H9 (cell line): ENCODE data around the gene LINC00632. TPM values are rescaled to one million over a fixed set of nuclear protein-coding genes. Genes with fewer than 3 reads are reported as not detected.

Experiments
- DNase-seq: peaks from one replicate; pipeline ENCODE4 v3.0.0-alpha.2; 2017
- H2AFZ ChIP-seq: one replicate; pipeline ENCODE4 v1.6.1; 2013; ENCODE audit warnings: mild to moderate bottlenecking, low read length, control low read depth, moderate library complexity
- H2AK5ac ChIP-seq: 2 replicates; pipeline ENCODE4 v1.6.1; 2013; ENCODE audit warnings: low read length, control low read depth, mixed read lengths; ENCODE audit not compliant: insufficient read length
- H2BK120ac ChIP-seq: one replicate; pipeline ENCODE4 v1.6.1; 2013; ENCODE audit warnings: low read depth, mild to moderate bottlenecking, low read length, control low read depth, inconsistent platforms; ENCODE audit not compliant: poor library complexity, severe bottlenecking
- H2BK12ac ChIP-seq: 2 replicates; pipeline ENCODE4 v1.6.1; 2013; ENCODE audit warnings: low read length, control low read depth, mixed read lengths, low read depth; ENCODE audit not compliant: insufficient read length
- H2BK15ac ChIP-seq: 2 replicates; pipeline ENCODE4 v1.6.1; 2013; ENCODE audit warnings: low read depth, low read length, control low read depth
- H2BK20ac ChIP-seq: one replicate; pipeline ENCODE4 v1.6.1; 2013; ENCODE audit warnings: low read depth, mild to moderate bottlenecking, low read length, control low read depth, inconsistent platforms; ENCODE audit not compliant: poor library complexity, severe bottlenecking
- H2BK5ac ChIP-seq: 2 replicates; pipeline ENCODE4 v1.6.1; 2013; ENCODE audit warnings: low read length, control low read depth, mixed read lengths; ENCODE audit not compliant: insufficient read length
- H3K14ac ChIP-seq: 2 replicates; pipeline ENCODE4 v1.6.1; 2013; ENCODE audit warnings: low read length, control low read depth; ENCODE audit not compliant: insufficient read depth
- H3K18ac ChIP-seq: 2 replicates; pipeline ENCODE4 v1.6.1; 2013; ENCODE audit warnings: low read depth, mild to moderate bottlenecking, mixed read lengths, low read length, control low read depth; ENCODE audit not compliant: insufficient read length
- H3K23ac ChIP-seq: 2 replicates; pipeline ENCODE4 v1.6.1; 2013; ENCODE audit warnings: low read length, control low read depth, mixed read lengths, low read depth; ENCODE audit not compliant: insufficient read length
- H3K23me2 ChIP-seq: 2 replicates; pipeline ENCODE4 v1.6.1; 2013; ENCODE audit warnings: low read depth, mild to moderate bottlenecking, mixed read lengths, low read length, control low read depth; ENCODE audit not compliant: insufficient read length, poor library complexity, severe bottlenecking
- H3K27ac ChIP-seq: 2 replicates; pipeline ENCODE4 v1.5.1; 2013; ENCODE audit warnings: low read length, control low read depth, mixed read lengths, low read depth; ENCODE audit not compliant: insufficient read length
- H3K27me3 ChIP-seq: 2 replicates; pipeline ENCODE4 v1.6.1; 2013; ENCODE audit warnings: low read length, control low read depth, inconsistent platforms; ENCODE audit not compliant: insufficient read depth
- H3K4ac ChIP-seq: 2 replicates; pipeline ENCODE4 v1.6.1; 2013; ENCODE audit warnings: low read depth, mild to moderate bottlenecking, control low read depth, inconsistent platforms, low read length, moderate library complexity
- H3K4me1 ChIP-seq: 2 replicates; pipeline ENCODE4 v1.6.1; 2013; ENCODE audit warnings: low read length, control low read depth, inconsistent platforms; ENCODE audit not compliant: insufficient read depth
- H3K4me2 ChIP-seq: 2 replicates; pipeline ENCODE4 v1.6.1; 2013; ENCODE audit warnings: low read length, control low read depth, mixed read lengths; ENCODE audit not compliant: insufficient read length, insufficient read depth
- H3K56ac ChIP-seq: 2 replicates; pipeline ENCODE4 v1.6.1; 2013; ENCODE audit warnings: low read depth, mild to moderate bottlenecking, mixed read lengths, low read length, control low read depth; ENCODE audit not compliant: insufficient read length
- H3K79me1 ChIP-seq: 2 replicates; pipeline ENCODE4 v1.6.1; 2013; ENCODE audit warnings: low read depth, mild to moderate bottlenecking, moderate library complexity, low read length, control low read depth, inconsistent platforms; ENCODE audit not compliant: insufficient read depth, poor library complexity, severe bottlenecking
- H3K79me2 ChIP-seq: 2 replicates; pipeline ENCODE4 v1.6.1; 2013; ENCODE audit warnings: low read length, control low read depth, inconsistent platforms; ENCODE audit not compliant: insufficient read depth
- H3K9ac ChIP-seq: 2 replicates; pipeline ENCODE4 v1.6.1; 2013; ENCODE audit warnings: low read length, control low read depth, mixed read lengths; ENCODE audit not compliant: insufficient read length; ENCODE audit errors: extremely low read depth
- H3K9me3 ChIP-seq: one replicate; pipeline ENCODE4 v1.6.1; 2013; ENCODE audit warnings: low read depth, low read length, inconsistent platforms; ENCODE audit not compliant: control insufficient read depth
- H3T11ph ChIP-seq: one replicate; pipeline ENCODE4 v1.6.1; 2013; ENCODE audit warnings: mild to moderate bottlenecking, low read length, control low read depth, inconsistent platforms
- H4K20me1 ChIP-seq: one replicate; pipeline ENCODE4 v1.6.1; 2013; ENCODE audit not compliant: control insufficient read depth, insufficient read length, insufficient read depth
- H4K5ac ChIP-seq: 2 replicates; pipeline ENCODE4 v1.6.1; 2013; ENCODE audit warnings: low read depth, mild to moderate bottlenecking, mixed read lengths, low read length, control low read depth; ENCODE audit not compliant: insufficient read length
- H4K8ac ChIP-seq: replicated peaks from 2 replicates; pipeline ENCODE4 v1.6.1; 2013; ENCODE audit warnings: low read length, control low read depth, mixed read lengths, low read depth; ENCODE audit not compliant: insufficient read length
- H4K91ac ChIP-seq: 2 replicates; pipeline ENCODE4 v1.6.1; 2013; ENCODE audit warnings: low read depth, mild to moderate bottlenecking, moderate library complexity, mixed read lengths, low read length, control low read depth; ENCODE audit not compliant: insufficient read length
- H3K27ac Mint-ChIP-seq, 3 experiments: 2 replicates in 2 of 3; 3 replicates in 1 of 3; pipeline ENCODE4 v1.8.0; 2020 to 2021; ENCODE audit warnings: mixed read lengths in 3 of 3, mild to moderate bottlenecking in 1 of 3, moderate library complexity in 1 of 3
- H3K27me3 Mint-ChIP-seq: 2 replicates; pipeline ENCODE4 v1.8.0; 2021; ENCODE audit warnings: low read depth, mild to moderate bottlenecking, moderate library complexity, mixed read lengths
- H3K36me3 Mint-ChIP-seq, 3 experiments: 2 replicates in 2 of 3; 3 replicates in 1 of 3; pipeline ENCODE4 v1.8.0; 2020 to 2021; ENCODE audit warnings: low read depth in 3 of 3, mixed read lengths in 3 of 3; ENCODE audit not compliant: insufficient read depth in 1 of 3
- H3K4me1 Mint-ChIP-seq, 2 experiments: 2 replicates each; pipeline ENCODE4 v1.8.0; 2020; ENCODE audit warnings: mixed read lengths in 2 of 2
- H3K4me3 Mint-ChIP-seq, 2 experiments: 2 replicates in 1 of 2; 3 replicates in 1 of 2; pipeline ENCODE4 v1.8.0; 2020 to 2021; ENCODE audit warnings: mild to moderate bottlenecking in 2 of 2, mixed read lengths in 2 of 2, moderate library complexity in 1 of 2
- H3K9me3 Mint-ChIP-seq, 2 experiments: 2 replicates in 1 of 2; 3 replicates in 1 of 2; pipeline ENCODE4 v1.8.0; 2020; ENCODE audit warnings: mild to moderate bottlenecking in 2 of 2, mixed read lengths in 2 of 2, moderate library complexity in 1 of 2
- CTCF ChIP-seq: fragments of 200-600 bp; sonication (generic); conservative IDR thresholded peaks from 3 replicates; pipeline ENCODE4 v1.8.0; 2021; ENCODE audit warnings: antibody characterized with exemption, mild to moderate bottlenecking
- WGBS: extraction: QIAGEN DNeasy Blood & Tissue Kit; methylation state at CpG from one replicate; pipeline ENCODE4 v1.1.7; 2013; ENCODE audit warnings: missing lambda C conversion rate, low lambda C conversion rate, mixed read lengths; ENCODE audit not compliant: insufficient read length; ENCODE audit errors: extremely low coverage; 5-methylcytosine and 5-hydroxymethylcytosine counted together
- total RNA-seq: library from RNA; stranded (reverse); gene quantifications from 2 replicates; pipeline ENCODE4 v1.2.1, GENCODE V29; 2021

LINC00632 gene
- total RNA-seq, 1 experiment from 2014 or later = 46.3 TPM

GRCh38 chrX:140764401-140764919 is 54.9 kb downstream of the LINC00632 start:
- no peak overlapping the region for H3K56ac ChIP-seq
- DNase-seq = peak; percentile 84
- H3K79me2 ChIP-seq = no peaks in the 10 kb centered on the region
- peak overlapping the region; percentile 91 for H3K4me2 ChIP-seq
- H2AK5ac ChIP-seq = no peak overlapping the region
- H4K8ac ChIP-seq = no peak overlapping the region
- H3K4ac ChIP-seq = no peak overlapping the region
- Mint-ChIP-seq H3K4me3 (peak overlapping the region; percentile 73 to 87), H3K36me3 (peaks cover 0 to 3% (median under 1%) of the 10 kb centered on the region in 3 experiments; a peak in 1 of 7 replicates), H3K27me3 (peaks cover 14% of the 10 kb centered on the region), H3K4me1 (peaks cover 5 to 9% of the 10 kb centered on the region in 2 experiments; a peak in 3 of 4 replicates), H3K27ac (no peak overlapping the region), H3K9me3 (peaks cover 7 to 41% of the 10 kb centered on the region in 2 experiments)
- H2BK120ac ChIP-seq = no peak overlapping the region
- H3K18ac ChIP-seq = no peak overlapping the region
- no peak overlapping the region; the same call in 1 of the 2 replicates for H3K14ac ChIP-seq
- H4K5ac ChIP-seq = no peak overlapping the region
- H3K9ac ChIP-seq = peak overlapping the region; percentile 76
- peaks cover 6% of the 10 kb centered on the region for H3K23me2 ChIP-seq
- no peak overlapping the region for H3K23ac ChIP-seq
- H4K91ac ChIP-seq = no peak overlapping the region
- no peak overlapping the region for H2BK12ac ChIP-seq
- H2BK15ac ChIP-seq = no peak overlapping the region
- no peaks in the 10 kb centered on the region; the same call in 1 of the 2 replicates for H3K4me1 ChIP-seq
- H3K27ac ChIP-seq = no peak overlapping the region
- H3K79me1 ChIP-seq = no peaks in the 10 kb centered on the region
- no CpG with 5 or more reads among the region's 31 CpGs for WGBS
- no peak overlapping the region for H3T11ph ChIP-seq
- no peak for TF ChIP-seq CTCF
- H3K9me3 ChIP-seq = no peaks in the 10 kb centered on the region
- H2BK5ac ChIP-seq = no peak overlapping the region
- H4K20me1 ChIP-seq = no peaks in the 10 kb centered on the region
- H2BK20ac ChIP-seq = no peak overlapping the region
- H2AFZ ChIP-seq = no peak overlapping the region
- no peaks in the 10 kb centered on the region; the same call in 1 of the 2 replicates for H3K27me3 ChIP-seq
